A549 (cell line): Measurements from ENCODE around the gene PLA2G4B. TPM values are rescaled to one million over a fixed set of nuclear protein-coding genes. Genes with fewer than 3 reads are reported as not detected.

Experiments
- ATAC-seq, 2 experiments: fragments of 200-7000 bp in 1 of 2; fragments of >200 bp in 1 of 2; cut with Nextera tagmentation in 1 of 2; cut with Tn5 transposase in 1 of 2; 3 replicates each; pipeline versions ENCODE4 v1.8.0 to v1.9.1; 2018 to 2020; ENCODE audit warnings: mild to moderate bottlenecking in 1 of 2, moderate library complexity in 1 of 2
- CTCF ChIA-PET: fragments of 300-600 bp; sonication (Branson Sonifier 250); formaldehyde crosslinking; extraction: SDS; loops from one replicate; lab custom pipeline; 2021; ENCODE audit warnings: antibody characterized with exemption, inconsistent platforms; lab: Yijun Ruan, JAX
- POLR2A ChIA-PET: fragments of 350-600 bp; formaldehyde crosslinking; extraction: SDS; loops from one replicate; lab custom pipeline; 2021; ENCODE audit warnings: antibody characterized with exemption, inconsistent platforms; lab: Yijun Ruan, JAX
- DNase-seq, 2 experiments: peaks; one replicate each; pipeline versions ENCODE4 v3.0.0 to v3.0.0-alpha.2; 2011 to 2016; ENCODE audit warnings: low read depth in 1 of 2, low spot score in 1 of 2
- FAIRE-seq: peaks from 2 replicates; lab custom pipeline; 2011; peaks lifted over from hg19 to GRCh38; lab: Jason Lieb, UNC
- H3K27ac ChIP-seq, 2 experiments: fragments of >200 bp; sonication (Bioruptor Twin); formaldehyde crosslinking; 3 replicates each; pipeline ENCODE4 v1.5.1; 2016 to 2017
- H3K4me1 ChIP-seq: fragments of >200 bp; sonication (Bioruptor Twin); formaldehyde crosslinking; 3 replicates; pipeline ENCODE4 v1.6.1; 2016
- H3K4me2 ChIP-seq: fragments of >200 bp; sonication (Bioruptor Twin); formaldehyde crosslinking; 3 replicates; pipeline ENCODE4 v1.6.1; 2016
- H3K4me3 ChIP-seq: fragments of >200 bp; sonication (Bioruptor Twin); formaldehyde crosslinking; 3 replicates; pipeline ENCODE4 v1.5.1; 2016
- H3K9me3 ChIP-seq: fragments of >200 bp; sonication (Bioruptor Twin); formaldehyde crosslinking; 3 replicates; pipeline ENCODE4 v1.6.1; 2016
- BCL3 ChIP-seq: fragments of >200 bp; sonication (Bioruptor Twin); formaldehyde crosslinking; IDR thresholded peaks from 3 replicates; pipeline ENCODE4 v1.6.1; 2016
- BHLHE40 ChIP-seq: IDR thresholded peaks from 2 replicates; pipeline ENCODE4 v1.6.1; 2012; ENCODE audit warnings: low read depth, low read length, inconsistent platforms
- CEBPB ChIP-seq, 2 experiments: fragments of >200 bp in 1 of 2; sonication (Bioruptor Twin) in 1 of 2; formaldehyde crosslinking in 1 of 2; IDR thresholded peaks; 2 replicates each; pipeline ENCODE4 v1.6.1; 2012 to 2016
- CHD2 ChIP-seq: fragments of 150-350 bp; IDR thresholded peaks from 2 replicates; pipeline ENCODE4 v1.6.1; 2014; ENCODE audit warnings: low read length; ENCODE audit not compliant: partially characterized antibody
- CTCF ChIP-seq: fragments of >200 bp; sonication (Bioruptor Twin); formaldehyde crosslinking; IDR thresholded peaks from 3 replicates; pipeline ENCODE4 v1.5.1; 2016
- EP300 ChIP-seq, 2 experiments: fragments of >200 bp; sonication (Bioruptor Twin); formaldehyde crosslinking; IDR thresholded peaks; 2 replicates in 1 of 2; 3 replicates in 1 of 2; pipeline ENCODE4 v1.6.1; 2016 to 2017
- ESRRA ChIP-seq: fragments of 150-350 bp; IDR thresholded peaks from 2 replicates; pipeline ENCODE4 v1.6.1; 2014; ENCODE audit warnings: mild to moderate bottlenecking, low read length, borderline replicate concordance
- FOSB ChIP-seq: fragments of 250-450 bp; sonication (Bioruptor Pico); IDR thresholded peaks from 2 replicates; pipeline ENCODE4 v1.5.0; 2020; ENCODE audit warnings: mild to moderate bottlenecking, moderate library complexity
- FOSL2 ChIP-seq, 2 experiments: fragments of 450-650 bp in 1 of 2; fragments of >200 bp in 1 of 2; sonication (Bioruptor Twin) in 1 of 2; formaldehyde crosslinking; IDR thresholded peaks; 2 replicates each; pipeline versions ENCODE4 v1.5.0 to v1.6.1; 2016 to 2020; ENCODE audit warnings: mild to moderate bottlenecking in 1 of 2, moderate library complexity in 1 of 2
- FOXS1 ChIP-seq: fragments of 250-450 bp; sonication (Bioruptor Pico); IDR thresholded peaks from 2 replicates; pipeline ENCODE4 v1.5.0; 2020; ENCODE audit warnings: mild to moderate bottlenecking, moderate library complexity
- GATA3 ChIP-seq: IDR thresholded peaks from 2 replicates; pipeline ENCODE4 v1.6.1; 2012; ENCODE audit warnings: borderline replicate concordance
- HOXB13 ChIP-seq: fragments of 250-450 bp; sonication (Bioruptor Pico); IDR thresholded peaks from 2 replicates; pipeline ENCODE4 v1.5.0; 2020; ENCODE audit warnings: low read depth, mild to moderate bottlenecking, moderate library complexity
- HOXB5 ChIP-seq: fragments of 250-450 bp; sonication (Bioruptor Pico); IDR thresholded peaks from 2 replicates; pipeline ENCODE4 v1.5.0; 2020; ENCODE audit warnings: mild to moderate bottlenecking, moderate library complexity
- MAX ChIP-seq: IDR thresholded peaks from 2 replicates; pipeline ENCODE4 v1.6.1; 2012
- NR3C1 ChIP-seq: fragments of >200 bp; sonication (Bioruptor Twin); formaldehyde crosslinking; IDR thresholded peaks from 3 replicates; pipeline ENCODE4 v1.6.1; 2017
- PBX3 ChIP-seq: IDR thresholded peaks from 2 replicates; pipeline ENCODE4 v1.6.1; 2012
- POLR2A ChIP-seq: IDR thresholded peaks from 2 replicates; pipeline ENCODE4 v1.6.1; 2012; ENCODE audit warnings: mild to moderate bottlenecking, low read length
- POLR2AphosphoS2 ChIP-seq: conservative IDR thresholded peaks from 2 replicates; pipeline ENCODE4 v1.6.1; 2012; ENCODE audit warnings: low read length, improper control_type of control experiment, inconsistent platforms
- RAD21 ChIP-seq, 2 experiments: fragments of >200 bp in 1 of 2; sonication (Bioruptor Twin) in 1 of 2; formaldehyde crosslinking in 1 of 2; IDR thresholded peaks in 1 of 2; conservative IDR thresholded peaks in 1 of 2; 2 replicates in 1 of 2; 3 replicates in 1 of 2; pipeline ENCODE4 v1.6.1; 2012 to 2018; ENCODE audit warnings: inconsistent platforms in 1 of 2
- RARB ChIP-seq: fragments of 250-450 bp; sonication (Bioruptor Pico); IDR thresholded peaks from 2 replicates; pipeline ENCODE4 v1.8.0; 2021; ENCODE audit warnings: mild to moderate bottlenecking, moderate library complexity
- RCOR1 ChIP-seq: fragments of 150-350 bp; IDR thresholded peaks from 2 replicates; pipeline ENCODE4 v1.6.1; 2014; ENCODE audit warnings: antibody characterized with exemption, low read length, low read depth
- REST ChIP-seq: fragments of 200-600 bp; sonication (generic); IDR thresholded peaks from 2 replicates; pipeline ENCODE4 v1.6.1; 2016; ENCODE audit warnings: antibody characterized with exemption, mild to moderate bottlenecking, moderate library complexity
- RFX5 ChIP-seq: fragments of 450-650 bp; IDR thresholded peaks from 2 replicates; pipeline ENCODE4 v1.7.1; 2014; ENCODE audit warnings: antibody characterized with exemption, mild to moderate bottlenecking, moderate library complexity
- TFCP2L1 ChIP-seq: fragments of 250-450 bp; sonication (Bioruptor Pico); IDR thresholded peaks from 2 replicates; pipeline ENCODE4 v1.5.0; 2021; ENCODE audit warnings: mild to moderate bottlenecking
- TP53 ChIP-seq: fragments of 250-450 bp; sonication (Bioruptor Pico); IDR thresholded peaks from 2 replicates; pipeline ENCODE4 v1.5.0; 2021; ENCODE audit warnings: mild to moderate bottlenecking, moderate library complexity
- USF2 ChIP-seq: fragments of 450-650 bp; IDR thresholded peaks from 2 replicates; pipeline ENCODE4 v1.6.1; 2014; ENCODE audit warnings: antibody characterized with exemption
- ZC3H11A ChIP-seq: fragments of 450-650 bp; IDR thresholded peaks from 2 replicates; pipeline ENCODE4 v1.6.1; 2014; ENCODE audit warnings: antibody characterized with exemption, mild to moderate bottlenecking
- ZFP36 ChIP-seq: fragments of 450-650 bp; IDR thresholded peaks from 2 replicates; pipeline ENCODE4 v1.6.1; 2014; ENCODE audit warnings: borderline replicate concordance; ENCODE audit not compliant: partially characterized antibody
- WGBS: methylation state at CpG from one replicate; pipeline ENCODE4 v1.1.6; 2017; ENCODE audit errors: missing lambda C conversion rate; 5-methylcytosine and 5-hydroxymethylcytosine counted together
- polyA minus RNA-seq: library from RNA; depleted of rRNA, polyadenylated mRNA; stranded (reverse); fragments of >200 nt; gene quantifications from 2 replicates; pipeline ENCODE4 v1.2.3, GENCODE V29; 2011; rRNA and poly(A)+ RNA removed
- polyA plus RNA-seq, 4 experiments: library from polyadenylated mRNA; depleted of rRNA in 3 of 4; stranded (reverse); fragments of >200 nt; fragmentation: RNase III in 1 of 4; extraction: RNeasy Plus Mini Kit Qiagen cat#74134 plus additional on column Dnase treatment in 1 of 4; gene quantifications; 2 replicates in 3 of 4; 3 replicates in 1 of 4; pipeline ENCODE4 v1.2.3, GENCODE V29; 2011 to 2017

The PLA2G4B gene
- polyA plus RNA-seq (2011; rRNA removed) (1.7 and 2.6 TPM in 2 replicates), polyA plus RNA-seq (2017; fragmentation: RNase III; extraction: RNeasy Plus Mini Kit Qiagen cat#74134 plus additional on column Dnase treatment) (2.2 to 2.7 TPM (median 2.2 TPM) in 3 replicates), polyA minus RNA-seq (0.68 and 1.7 TPM in 2 replicates)
- polyA plus RNA-seq (2012; cell fraction: cytosol; rRNA removed): 2.4 TPM in 2 replicates
- polyA plus RNA-seq (2012; cell fraction: nucleus; rRNA removed): 32.2 and 37.9 TPM in 2 replicates

- Histone ChIP-seq H3K4me2 (no peak within 1 kb of the TSS), H3K9me3 (no peaks in the 10 kb centered on the region)
- TF ChIP-seq ESRRA: no peak
- no peak for TF ChIP-seq REST
- no peak for TF ChIP-seq TP53 (CRISPR knock-in tag)
- TF ChIP-seq RAD21 (conservative IDR thresholded peaks at IDR 0.05 in 1 of 2, IDR thresholded peaks at IDR 0.05 in 1 of 2): no peak
- no peak for TF ChIP-seq RCOR1
- TF ChIP-seq FOSL2 (IDR thresholded peaks at IDR 0.05): no peak
- TF ChIP-seq FOSL2 (CRISPR knock-in tag; IDR thresholded peaks at IDR 0.05): no peak
- TF ChIP-seq CEBPB (IDR thresholded peaks at IDR 0.05): no peak
- TF ChIP-seq GATA3: no peak
- no peak for TF ChIP-seq RFX5
- no peak for TF ChIP-seq NR3C1
- no peak for TF ChIP-seq RARB (CRISPR knock-in tag)
- TF ChIP-seq TFCP2L1 (CRISPR knock-in tag): no peak
- no peak for TF ChIP-seq ZC3H11A
- TF ChIP-seq EP300 (IDR thresholded peaks at IDR 0.05): no peak
- TF ChIP-seq CTCF: no peak
- no peak for TF ChIP-seq PBX3
- TF ChIP-seq USF2: no peak
- TF ChIP-seq, all 56 proteins: peak for 0
- no peak for DNase-seq
- no peak for FAIRE-seq
- no peaks in the 10 kb centered on the region for H3K4me1 ChIP-seq
- ChIA-PET POLR2A (no interaction called here), CTCF (interaction anchor here (1.4 to 1.6 kb wide), 3 partner anchors 8 to 66 kb away, joined by 4 to 6 read pairs (median 6); no protein-coding TSS in a partner anchor)
- H3K4me3 ChIP-seq: no peak within 1 kb of the TSS
- ATAC-seq: no peak
- WGBS: 88% methylated on average over 6 of the region's 6 CpGs
- no peak within 1 kb of the TSS for H3K27ac ChIP-seq
Observed at GRCh38 chr15:41838400-41838897, at the start of gene PLA2G4B. PLA2G4B (plus strand) TSS chr15:41838847; CDS start chr15:41838914, 67 bp downstream.

GRCh38 chr15:41789236-41789635 lies 49.4 kb upstream of the PLA2G4B start:
- FAIRE-seq: no peak
- ATAC-seq: no peak
- WGBS: 87% methylated on average over 4 of the region's 4 CpGs
- Histone ChIP-seq H3K9me3 (no peaks in the 10 kb centered on the region), H3K4me3 (no peak overlapping the region), H3K4me2 (no peak overlapping the region), H3K4me1 (peaks cover 11% of the 10 kb centered on the region; the same call in 1 of the 3 replicates), H3K27ac (no peak overlapping the region)
- CTCF ChIA-PET: interaction anchor here (0.6 to 1.9 kb wide), 3 partner anchors 14 to 21 kb away, joined by 3 to 6 read pairs (median 4); partner anchors contain the start of gene MAPKBP1
- POLR2A ChIA-PET: no interaction called here
- TF ChIP-seq CHD2 (no peak), HOXB5 (no peak), ZFP36 (no peak), HOXB13 (no peak), POLR2A (no peak), BCL3 (no peak), MAX (no peak), FOXS1 (no peak), POLR2AphosphoS2 (no peak), NR3C1 (no peak), FOSB (no peak), BHLHE40 (no peak)
- no peak for DNase-seq
